Right lobe of liver (tissue), 6 donors: ENCODE data around the gene MUSTN1. TPM values are rescaled to one million over a fixed set of nuclear protein-coding genes. Genes with fewer than 3 reads are reported as not detected.

Experiments used
- ATAC-seq, 4 donors: fragments of 200-7000 bp; cut with Tn5 transposase; one replicate each; pipeline ENCODE4 v1.9.1; 2020; ENCODE audit warnings: mild to moderate bottlenecking in 4 of 4, moderate library complexity in 4 of 4
- DNase-seq, 3 donors: peaks; one replicate each; pipeline ENCODE4 v3.0.0-alpha.2; 2020
- H3K27ac ChIP-seq, 3 donors: fragments of 200-600 bp; one replicate each; pipeline ENCODE4 v1.8.0; 2022
- H3K27me3 ChIP-seq, 2 donors: fragments of 200-600 bp; one replicate each; pipeline ENCODE4 v1.8.0; 2022
- H3K36me3 ChIP-seq, 4 donors: fragments of 200-600 bp; sonication (generic) in 1 of 4; one replicate each; pipeline versions ENCODE4 v1.5.1 to v1.8.0; 2017 to 2022; ENCODE audit warnings: control low read depth in 1 of 4
- H3K4me1 ChIP-seq, 4 donors: fragments of 200-600 bp; sonication (generic) in 1 of 4; one replicate each; pipeline versions ENCODE4 v1.5.1 to v1.8.0; 2017 to 2022; ENCODE audit warnings: control low read depth in 1 of 4
- H3K4me3 ChIP-seq, 3 donors: fragments of 200-600 bp; one replicate each; pipeline ENCODE4 v1.8.0; 2022
- H3K9me3 ChIP-seq, 4 donors: fragments of 200-600 bp; sonication (generic) in 1 of 4; one replicate each; pipeline versions ENCODE4 v1.5.1 to v1.8.0; 2017 to 2022; ENCODE audit warnings: control low read depth in 1 of 4
- CTCF ChIP-seq, 4 donors: fragments of 200-600 bp in 3 of 4; fragments of 450-650 bp in 1 of 4; IDR thresholded peaks; one replicate each; pipeline versions ENCODE4 v1.5.1 to v1.8.0; 2016 to 2022; ENCODE audit warnings: antibody characterized with exemption in 4 of 4, mild to moderate bottlenecking in 2 of 4
- POLR2A ChIP-seq: fragments of 450-650 bp; IDR thresholded peaks from one replicate; pipeline ENCODE4 v1.6.1; 2017; ENCODE audit warnings: antibody characterized with exemption, mild to moderate bottlenecking
- WGBS: methylation state at CpG from one replicate; pipeline ENCODE4 v1.1.6; 2018; ENCODE audit warnings: low coverage, low lambda C conversion rate; ENCODE audit not compliant: insufficient coverage; ENCODE audit errors: missing lambda C conversion rate; 5-methylcytosine and 5-hydroxymethylcytosine counted together
- intact Hi-C, 2 donors: fragments of 100-400 bp; cut with DNase I; formaldehyde crosslinking; loops; one replicate each; pipeline versions ENCODE4 v1.11.2 to v1.14.1; 2022
- total RNA-seq, 6 experiments: library from RNA; depleted of rRNA in 2 of 6; stranded (reverse); fragments of >200 nt in 2 of 6; fragmentation: NEBNext Ultra II Directional in 3 of 6; extraction: Animal tissue kit (Norgen Biotek cat#: 25700) in 3 of 6; gene quantifications; one replicate each; pipeline versions ENCODE4 v1.1.0 to v1.2.4, GENCODE V29; 2016 to 2023
- donor health status: DM: no; HTN: yes; CAD: no.
- donor health status: DM: no; HTN: no; CAD: no.
- donor health status: DM: no; HTN: no; CAD: no.
- donor health status: DM: no; HTN: yes; CAD: no.
- donor health status: DM: no; HTN: yes; CAD: no.

The MUSTN1 gene
- total RNA-seq, 6 experiments from 2014 or later = 0.59 to 9.9 (median 5.7) TPM; not detected in 2

GRCh38 chr3:52792413-52792812 is 42.4 kb downstream of the MUSTN1 start:
- 100% methylated on average over 2 of the region's 7 CpGs for WGBS
- intact Hi-C loops = no loop called here

GRCh38 chr3:52791928-52792327 is 42.9 kb downstream of the MUSTN1 start:
- ATAC-seq (no peak), DNase-seq (peak in 1 of 3 donors; percentile 17)
- 50% methylated on average over 1 of the region's 4 CpGs for WGBS
- H3K36me3 ChIP-seq = peaks cover 0 to 46% (median 11%) of the 10 kb centered on the region in 4 donors
- H3K9me3 ChIP-seq = no peaks in the 10 kb centered on the region
- H3K4me3 ChIP-seq = no peak overlapping the region
- intact Hi-C loops = no loop called here
- no peaks in the 10 kb centered on the region for H3K27me3 ChIP-seq
- no peak for TF ChIP-seq POLR2A
- TF ChIP-seq CTCF (IDR thresholded peaks at IDR 0.05) = no peak
- peak overlapping the region in 1 of 3 donors; percentile 90 for H3K27ac ChIP-seq
- H3K4me1 ChIP-seq = peaks cover 2 to 79% (median 34%) of the 10 kb centered on the region in 4 donors

More at GRCh38 chr3:52792413-52792812, 42.4 kb downstream of the MUSTN1 start:
- Histone ChIP-seq H3K27ac (peak overlapping the region in 2 of 3 donors; percentile 51 to 90), H3K4me3 (no peak overlapping the region), H3K9me3 (no peaks in the 10 kb centered on the region), H3K4me1 (peaks cover 2 to 79% (median 34%) of the 10 kb centered on the region in 4 donors), H3K36me3 (peaks cover 0 to 51% (median 14%) of the 10 kb centered on the region in 4 donors), H3K27me3 (no peaks in the 10 kb centered on the region)
- no peak for ATAC-seq
- TF ChIP-seq POLR2A (no peak), CTCF (IDR thresholded peaks at IDR 0.05) (peak in 1 of 4 donors; percentile 14)
- peak in 1 of 3 donors; percentile 45 for DNase-seq

- H3K4me3 ChIP-seq = no peak overlapping the region
- intact Hi-C loops = no loop called here
- H3K4me1 ChIP-seq = peaks cover 2 to 79% (median 33%) of the 10 kb centered on the region in 4 donors
- peak overlapping the region in 1 of 3 donors; percentile 90 for H3K27ac ChIP-seq
- ATAC-seq = no peak
- H3K27me3 ChIP-seq = no peaks in the 10 kb centered on the region
- TF ChIP-seq CTCF (IDR thresholded peaks at IDR 0.05) (no peak), POLR2A (no peak)
- 10% methylated on average over 2 of the region's 12 CpGs for WGBS
- H3K9me3 ChIP-seq = no peaks in the 10 kb centered on the region
- peak in 1 of 3 donors; percentile 22 for DNase-seq
- peaks cover 0 to 40% (median 12%) of the 10 kb centered on the region in 4 donors for H3K36me3 ChIP-seq
Measured at GRCh38 chr3:52791366-52791765, 43.5 kb downstream of the MUSTN1 start.

- 33% methylated on average over 1 of the region's 13 CpGs for WGBS
- peak in 2 of 3 donors; percentile 14 to 46 for DNase-seq
- intact Hi-C loops = no loop called here
Measured at GRCh38 chr3:52790741-52791140, 44.1 kb downstream of the MUSTN1 start.

More at GRCh38 chr3:52790741-52791140, 44.1 kb downstream of the MUSTN1 start:
- Histone ChIP-seq H3K36me3 (peaks cover 0 to 39% (median 15%) of the 10 kb centered on the region in 4 donors), H3K4me1 (peaks cover 2 to 79% (median 33%) of the 10 kb centered on the region in 4 donors), H3K27me3 (no peaks in the 10 kb centered on the region), H3K9me3 (no peaks in the 10 kb centered on the region), H3K27ac (peak overlapping the region in 1 of 3 donors; percentile 18), H3K4me3 (no peak overlapping the region)
- TF ChIP-seq POLR2A (no peak), CTCF (IDR thresholded peaks at IDR 0.05) (no peak)
- no peak for ATAC-seq
